Activated T-cell treated with anti-CD3 and anti-CD28 coated beads, Interleukin-2, amount 50 U/mL, for 48 hours (primary cell): ENCODE data around the gene EML4.

Experiments
- DNase-seq, 2 experiments: peaks; one replicate each; pipeline ENCODE4 v3.0.0-alpha.2; 2020

The EML4 gene

DNA sequence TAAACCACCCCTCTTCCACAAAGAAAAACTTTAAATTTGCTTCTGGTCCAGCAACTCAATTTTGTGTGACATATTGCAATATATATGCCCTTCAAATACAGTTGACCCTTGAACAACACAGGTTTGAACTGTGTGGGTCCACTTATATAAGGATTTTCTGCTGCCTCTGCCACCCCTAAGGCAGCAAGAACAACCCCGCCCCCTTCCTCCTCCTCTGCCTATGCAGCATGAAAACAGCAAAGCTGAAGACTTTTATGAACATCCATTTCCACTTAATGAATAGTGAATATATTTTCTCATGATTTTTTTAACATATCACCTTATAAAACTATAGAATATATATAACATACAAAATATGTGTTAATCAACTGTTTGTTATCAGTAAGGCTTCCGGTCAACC is 58.3 kb downstream of the EML4 start:
- DNase-seq: no peak

- DNase-seq: no peak
Observed at GRCh38 chr2:42228101-42228500, 58.9 kb downstream of the EML4 start.

- DNase-seq: no peak
Observed at GRCh38 chr2:42229949-42230348, 60.8 kb downstream of the EML4 start.

GRCh38 chr2:42230891-42231290 is 61.7 kb downstream of the EML4 start:
- DNase-seq: no peak

- no peak for DNase-seq
Observed at GRCh38 chr2:42232024-42232423, 62.9 kb downstream of the EML4 start.

GRCh38 chr2:42233976-42234441 is 64.9 kb downstream of the EML4 start:
- no peak for DNase-seq

DNA sequence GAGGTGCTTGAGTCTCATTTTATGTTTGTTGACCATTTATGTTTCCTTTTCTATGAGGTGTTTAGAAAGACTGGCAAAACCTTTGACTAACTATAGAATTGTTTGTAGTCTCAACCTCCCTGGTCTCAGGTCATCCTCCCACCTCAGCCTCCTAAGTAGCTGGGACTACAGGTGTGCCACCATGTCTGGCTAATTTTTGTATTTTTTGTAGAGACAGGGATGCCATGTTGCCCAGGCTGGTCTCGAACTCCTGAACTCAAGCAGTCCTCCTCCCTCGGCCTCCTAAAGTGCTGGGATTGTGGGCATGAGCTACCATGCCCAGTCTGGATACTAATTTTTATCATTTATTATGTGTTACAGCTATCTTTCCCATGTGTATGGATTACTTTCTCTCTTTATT is 67.8 kb downstream of the EML4 start:
- DNase-seq: no peak

DNA sequence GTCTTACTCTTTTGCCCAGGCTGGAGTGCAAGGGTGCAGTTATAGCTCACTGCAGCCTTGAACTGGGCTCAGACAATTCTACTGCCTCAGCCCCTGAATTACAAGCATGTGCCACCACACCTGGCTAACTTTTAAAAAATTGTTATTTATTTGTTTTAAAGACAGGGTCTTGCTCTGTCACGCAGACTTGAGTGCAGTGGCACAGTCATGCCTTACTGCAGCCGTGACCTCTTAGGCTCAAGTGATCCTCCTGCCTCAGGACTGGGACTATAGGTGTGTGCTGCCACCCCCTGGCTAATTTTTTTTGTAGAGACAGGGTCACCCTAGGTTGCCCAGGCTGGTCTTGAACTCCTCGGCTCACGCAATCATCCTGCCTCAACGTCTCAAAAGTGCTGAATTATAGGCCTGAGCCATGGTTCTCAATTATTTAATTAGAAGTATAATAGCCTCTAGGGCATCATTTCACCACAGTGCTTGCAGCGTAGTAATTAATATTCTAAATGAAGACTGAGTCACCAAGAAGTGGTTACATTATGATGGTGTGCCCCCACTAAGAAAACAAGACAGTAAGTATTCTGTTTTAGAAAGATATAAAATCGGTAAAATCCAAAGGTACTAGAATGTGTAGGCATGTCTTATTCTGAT is 69.6 kb downstream of the EML4 start:
- DNase-seq: peak; percentile 55

GRCh38 chr2:42239289-42239661 is 70.1 kb downstream of the EML4 start:
- DNase-seq: no peak

GRCh38 chr2:42239811-42240210 is 70.7 kb downstream of the EML4 start:
- no peak for DNase-seq

- no peak for DNase-seq
Observed at GRCh38 chr2:42241517-42241916, 72.4 kb downstream of the EML4 start.

- no peak for DNase-seq
Observed at GRCh38 chr2:42243297-42243696, 74.1 kb downstream of the EML4 start.

- DNase-seq: no peak
Observed at GRCh38 chr2:42244520-42244919, 75.4 kb downstream of the EML4 start.

- no peak for DNase-seq
Observed at GRCh38 chr2:42245396-42245795, 76.2 kb downstream of the EML4 start.

- no peak for DNase-seq
Observed at GRCh38 chr2:42246562-42246961, 77.4 kb downstream of the EML4 start.

DNA sequence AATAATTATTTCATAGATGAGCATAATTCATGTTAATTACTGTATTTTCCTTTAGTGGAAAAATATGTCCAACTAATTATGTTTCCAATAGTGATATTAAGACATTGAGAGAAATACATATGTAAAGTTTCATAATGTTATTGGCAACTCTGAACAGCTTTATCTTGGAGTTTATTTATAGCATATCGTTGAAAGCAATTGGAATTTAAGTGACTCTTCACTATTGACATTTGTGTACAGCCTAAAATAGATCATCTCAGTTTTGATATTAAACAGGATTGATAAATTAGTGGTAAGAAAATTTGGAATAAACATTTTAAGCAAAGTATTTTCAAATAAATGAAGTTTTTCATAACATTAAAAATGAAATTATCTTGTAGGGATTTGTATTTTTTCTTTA is 79.7 kb downstream of the EML4 start:
- no peak for DNase-seq

GRCh38 chr2:42249284-42249683 is 80.1 kb downstream of the EML4 start:
- no peak for DNase-seq

DNA sequence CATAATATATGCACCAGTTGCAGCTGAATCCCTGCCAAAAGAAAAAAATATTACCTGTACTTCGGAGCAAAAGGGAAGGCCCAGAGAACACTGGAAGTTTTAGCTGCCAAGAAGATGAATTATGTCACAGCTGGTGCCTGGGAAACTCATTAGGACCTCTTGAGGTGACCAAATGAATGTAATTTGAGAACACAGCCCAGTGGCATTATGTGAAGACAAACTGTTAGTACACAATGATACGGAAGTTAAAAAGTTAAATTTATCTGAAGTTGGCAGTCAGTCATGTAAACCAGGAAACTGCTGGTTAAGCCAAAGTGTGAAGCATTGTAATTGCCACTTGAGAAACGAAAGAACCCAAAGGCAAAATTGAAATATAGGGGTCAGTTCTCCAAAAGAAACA is 80.7 kb downstream of the EML4 start:
- no peak for DNase-seq

GRCh38 chr2:42250925-42251324 is 81.8 kb downstream of the EML4 start:
- DNase-seq: no peak

- peak in 1 of 2 experiments; percentile 38 for DNase-seq
Observed at GRCh38 chr2:42252464-42252863, 83.3 kb downstream of the EML4 start.

DNA sequence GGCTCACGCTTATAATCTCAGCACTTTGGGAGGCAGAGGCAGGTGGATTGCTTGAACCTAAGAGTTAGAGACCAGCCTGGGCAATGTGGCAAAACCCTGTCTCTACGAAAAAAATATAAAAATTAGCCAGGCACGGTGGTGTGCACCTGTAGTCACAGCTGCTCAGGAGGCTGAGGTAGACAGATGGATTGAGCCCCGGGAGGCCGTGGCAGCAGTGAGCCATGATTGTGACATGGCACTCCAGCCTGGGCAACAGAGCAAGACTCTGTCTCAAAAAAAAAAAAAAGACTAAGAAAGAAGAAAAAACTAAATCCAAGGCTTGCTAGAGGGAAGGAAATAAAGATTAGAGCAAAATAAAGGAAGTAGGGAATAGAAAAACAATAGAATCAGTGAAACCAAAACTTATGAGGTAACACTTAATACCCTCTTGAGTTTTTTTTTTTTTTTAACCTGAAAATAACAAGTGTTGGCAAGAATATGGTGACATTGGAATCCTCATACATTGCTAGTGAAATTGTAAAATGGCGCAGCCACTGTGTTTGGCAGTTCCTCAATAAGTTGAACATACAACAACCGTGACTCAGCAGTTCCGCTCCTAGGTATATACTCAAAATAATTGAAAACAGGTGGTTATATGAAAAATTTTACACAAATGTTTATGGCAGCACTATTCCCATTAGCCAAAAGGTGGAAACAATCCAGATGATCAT is 85.2 kb downstream of the EML4 start:
- no peak for DNase-seq

- no peak for DNase-seq
Observed at GRCh38 chr2:42256505-42256904, 87.4 kb downstream of the EML4 start.

- no peak for DNase-seq
Observed at GRCh38 chr2:42261518-42262195, 92.5 kb downstream of the EML4 start.

GRCh38 chr2:42266236-42266635 is 97.1 kb downstream of the EML4 start:
- DNase-seq: no peak
